T47D (cell line): ENCODE results near the gene SLAMF6.
"Not testable (repeated sequence)": the region's sequence is repeated elsewhere in the genome, so short reads cannot be mapped to it uniquely, and the experiment has no call there.

Experiments
- DNase-seq, 2 experiments: peaks; one replicate each; pipeline versions ENCODE4 v3.0.0 to v3.0.0-alpha.2; 2011 to 2012; ENCODE audit warnings: low read depth in 1 of 2, low spot score in 1 of 2
- JUND ChIP-seq: IDR thresholded peaks from 2 replicates; pipeline ENCODE4 v1.6.1; 2012; ENCODE audit warnings: low read depth
- in situ Hi-C: cut with HindIII; loops from 2 replicates; pipeline ENCODE4 v1.10.0; 2016; ENCODE audit warnings: low sequenced_read_pairs, low pct_unique_long_range_greater_than_20kb

The SLAMF6 gene

DNA sequence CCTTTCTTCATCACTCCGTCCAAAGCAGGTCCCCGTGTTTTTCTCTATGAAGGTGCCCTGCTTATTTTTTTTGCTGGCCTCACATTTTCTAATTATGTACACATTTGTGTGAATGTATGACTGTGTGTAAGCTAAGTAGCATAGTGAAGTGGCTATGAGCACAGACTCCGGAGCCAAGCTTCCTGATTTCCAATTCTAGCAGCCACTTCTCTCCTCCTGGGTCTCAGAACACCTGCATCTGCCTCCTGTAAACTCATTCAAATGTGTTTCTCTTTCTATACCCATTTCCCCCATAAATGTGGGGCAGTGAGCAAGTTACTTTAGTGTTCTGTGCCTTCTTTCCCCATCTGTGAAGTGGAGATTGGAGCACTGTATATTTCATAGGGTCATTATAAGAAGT lies 2.1 kb downstream of the SLAMF6 start:
- TF ChIP-seq JUND, result no peak
- in situ Hi-C loops, result no loop called here
- DNase-seq, result no peak

DNA sequence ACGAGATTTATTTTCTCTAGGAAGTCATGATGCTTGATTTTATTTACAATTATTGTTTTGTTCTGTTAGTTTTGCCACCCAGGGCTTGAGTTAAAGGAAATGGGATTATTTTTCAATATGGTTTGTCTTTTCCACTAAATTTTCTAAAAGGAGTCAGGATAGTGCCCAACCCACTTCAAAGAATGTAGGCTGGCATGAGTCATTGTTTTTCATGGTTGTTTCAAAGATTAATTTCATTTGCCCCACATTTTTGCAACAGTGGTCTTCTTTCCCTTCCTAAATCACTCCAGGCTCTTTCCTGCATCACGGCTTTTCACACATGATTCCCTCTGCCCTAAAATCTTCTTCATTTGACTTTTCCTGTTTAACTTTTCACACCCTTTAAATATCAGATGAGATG lies 2.5 kb downstream of the SLAMF6 start:
- in situ Hi-C loops, result no loop called here
- TF ChIP-seq JUND, result no peak
- no peak for DNase-seq

DNA sequence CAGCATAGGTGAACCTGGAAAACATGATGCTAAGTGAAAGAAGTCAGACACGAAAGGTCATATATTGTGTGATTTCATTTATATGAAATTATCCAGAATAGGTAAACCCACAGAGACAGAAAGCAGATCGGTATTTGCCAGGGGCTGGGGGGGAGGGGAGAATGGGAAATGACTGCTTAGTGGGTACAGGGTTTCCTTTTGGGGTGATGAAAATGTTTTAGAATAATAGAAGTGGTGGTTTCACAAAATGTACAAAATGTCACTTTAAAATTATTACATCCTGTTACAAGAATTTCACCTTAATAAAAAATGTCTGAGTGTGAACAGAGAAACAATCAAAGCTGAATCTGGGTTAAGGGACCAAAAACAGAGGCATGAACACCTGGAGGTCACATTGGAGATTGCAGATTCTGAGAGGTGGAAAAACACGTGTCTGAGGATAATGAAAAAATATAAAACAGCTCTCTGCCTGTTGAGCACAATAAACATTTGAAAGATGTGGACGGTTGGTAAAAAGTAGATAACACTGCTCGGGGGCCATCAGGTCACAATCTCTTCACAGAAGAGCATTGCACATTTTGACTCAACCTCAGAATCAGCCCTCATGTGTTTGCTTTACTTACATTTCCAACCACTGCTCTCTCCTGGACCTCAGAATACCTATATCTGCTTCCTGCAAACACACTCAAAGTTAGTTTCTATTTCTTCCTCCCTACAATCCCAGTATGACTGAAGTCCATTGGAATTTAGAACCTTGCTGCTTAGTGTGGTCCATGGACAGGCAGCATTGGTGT lies 3.2 kb downstream of the SLAMF6 start:
- in situ Hi-C loops, result no loop called here
- DNase-seq, result no peak
- no peak for TF ChIP-seq JUND

DNA sequence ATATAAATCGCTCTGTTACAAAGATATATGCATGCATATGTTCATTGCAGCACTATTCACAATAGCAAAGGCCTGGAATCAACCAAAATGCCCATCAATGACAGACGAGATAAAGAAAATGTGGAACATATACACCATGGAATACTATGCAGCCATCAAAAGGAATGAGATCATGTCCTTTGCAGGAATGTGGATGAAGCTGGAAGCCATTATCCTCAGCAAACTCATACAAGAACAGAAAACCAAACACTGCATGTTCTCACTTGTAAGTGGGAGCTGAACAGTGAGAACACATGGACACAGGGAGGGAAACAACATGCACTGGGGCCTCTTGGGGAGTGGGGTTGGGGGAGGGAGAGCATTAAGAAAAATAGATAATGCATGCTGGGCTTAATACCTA lies 5.5 kb downstream of the SLAMF6 start:
- in situ Hi-C loops, DNase-seq: not testable (repeated sequence)

DNA sequence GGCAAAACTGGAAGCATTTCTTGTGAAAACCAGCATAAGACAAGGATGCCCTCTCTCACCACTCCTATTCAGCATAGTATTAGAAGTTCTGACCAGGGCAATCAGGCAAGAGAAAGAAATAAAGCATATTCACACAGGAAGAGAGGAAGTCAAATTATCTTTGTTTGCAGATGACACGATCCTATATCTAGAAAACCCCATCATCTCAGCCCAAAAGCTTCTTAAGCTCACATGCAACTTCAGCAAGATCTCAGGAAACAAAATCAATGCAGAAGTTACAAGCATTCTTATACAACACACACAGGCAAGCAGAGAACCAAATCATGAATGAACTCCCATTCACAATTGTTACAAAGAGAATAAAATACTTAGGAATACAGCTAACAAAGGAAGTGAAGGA lies 7.1 kb downstream of the SLAMF6 start:
- in situ Hi-C loops, DNase-seq: not testable (repeated sequence)

DNA sequence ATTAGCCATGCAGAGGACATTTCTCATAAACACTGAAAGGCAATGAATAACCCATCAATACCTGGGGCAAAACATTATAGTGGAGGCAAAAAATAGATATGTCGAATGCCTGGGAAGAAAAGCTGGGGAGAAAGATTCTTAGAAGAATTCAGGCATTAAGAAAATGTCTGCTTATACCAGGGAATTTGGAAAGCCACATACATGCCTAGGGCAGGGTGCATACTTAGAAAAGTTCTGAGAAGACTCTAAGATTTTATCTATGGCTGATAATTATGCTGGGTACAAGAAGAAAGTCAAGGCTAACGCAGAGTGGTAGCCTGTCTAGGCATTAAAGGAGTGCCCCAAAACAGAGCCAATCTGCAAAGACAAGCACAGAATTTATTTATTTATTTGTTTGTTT lies 18.4 kb downstream of the SLAMF6 start:
- TF ChIP-seq JUND, result no peak
- no peak for DNase-seq
- in situ Hi-C loops, result no loop called here

DNA sequence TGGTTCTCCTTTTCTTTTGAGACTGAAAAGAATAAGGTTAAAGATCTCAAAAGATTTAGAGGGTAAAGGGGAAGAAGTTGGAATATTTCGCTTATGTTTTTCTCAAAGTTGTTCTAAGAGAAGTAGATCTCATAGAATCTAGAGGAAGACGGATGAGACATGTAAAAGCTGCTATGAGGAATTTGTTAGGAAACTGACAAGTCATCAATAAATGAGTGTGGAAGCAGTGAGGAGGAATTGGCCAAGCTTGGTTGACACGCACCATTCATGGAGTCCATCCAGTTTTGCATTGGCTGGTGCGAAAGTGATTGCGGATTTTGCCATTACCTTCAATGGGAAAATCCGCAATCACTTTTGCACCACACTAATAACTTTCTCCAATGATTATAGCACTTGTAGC lies 20.0 kb downstream of the SLAMF6 start:
- TF ChIP-seq JUND, result no peak
- in situ Hi-C loops, result no loop called here

DNA sequence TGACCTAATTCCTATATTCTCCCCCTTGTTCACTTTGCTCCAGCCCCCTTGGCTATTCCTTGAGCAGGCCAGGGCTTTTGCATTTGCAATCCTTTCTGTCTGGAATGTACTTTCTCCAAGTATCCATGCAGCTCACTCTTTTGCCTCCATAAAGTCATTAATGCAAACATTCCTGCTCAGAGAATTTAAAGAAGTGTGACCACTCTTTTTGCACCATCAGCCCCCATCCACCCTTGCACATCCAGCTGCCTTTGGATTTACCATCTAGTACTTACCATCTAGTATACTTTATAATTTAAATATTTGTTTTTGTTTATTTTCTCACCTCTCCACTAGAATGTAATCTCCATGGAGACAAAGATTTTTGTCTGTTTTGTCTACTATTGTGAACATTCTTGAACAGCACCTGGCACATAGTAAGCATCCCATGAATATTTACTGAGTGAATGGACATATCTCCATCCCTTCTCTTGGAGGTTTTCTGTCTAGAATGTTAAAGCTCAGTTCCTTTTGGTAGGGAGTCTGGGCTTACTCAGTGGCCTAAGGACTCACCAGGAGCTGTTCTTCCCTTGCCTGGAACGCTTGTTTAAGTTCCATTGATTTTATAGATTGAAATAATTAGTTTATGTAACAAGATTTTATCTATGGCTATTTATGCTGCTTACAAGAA lies 22.6 kb downstream of the SLAMF6 start:
- TF ChIP-seq JUND, result no peak
- no peak for DNase-seq
- in situ Hi-C loops, result no loop called here

More for the DNA sequence above, 20.0 kb downstream of the SLAMF6 start:
- DNase-seq, result no peak

DNA sequence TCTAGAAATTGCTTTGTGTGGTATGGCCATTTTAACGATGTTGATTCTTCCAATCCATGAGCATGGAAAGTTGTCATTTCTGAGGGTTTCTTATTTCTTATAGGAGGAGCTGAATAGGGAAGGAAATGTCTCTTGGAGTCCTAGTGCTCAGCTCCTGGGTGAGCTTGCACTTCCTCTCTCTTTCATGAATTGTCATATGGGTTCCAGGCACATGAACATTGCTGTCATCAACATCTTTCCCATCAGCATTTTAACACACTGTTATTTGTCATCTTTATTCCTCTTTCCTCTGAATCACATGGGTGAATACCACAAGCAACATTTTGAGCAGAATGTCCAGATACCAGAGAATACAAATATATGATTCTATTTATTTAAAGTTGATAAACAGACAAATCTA lies 23.4 kb downstream of the SLAMF6 start:
- TF ChIP-seq JUND, result no peak
- DNase-seq, result no peak
- in situ Hi-C loops, result no loop called here

DNA sequence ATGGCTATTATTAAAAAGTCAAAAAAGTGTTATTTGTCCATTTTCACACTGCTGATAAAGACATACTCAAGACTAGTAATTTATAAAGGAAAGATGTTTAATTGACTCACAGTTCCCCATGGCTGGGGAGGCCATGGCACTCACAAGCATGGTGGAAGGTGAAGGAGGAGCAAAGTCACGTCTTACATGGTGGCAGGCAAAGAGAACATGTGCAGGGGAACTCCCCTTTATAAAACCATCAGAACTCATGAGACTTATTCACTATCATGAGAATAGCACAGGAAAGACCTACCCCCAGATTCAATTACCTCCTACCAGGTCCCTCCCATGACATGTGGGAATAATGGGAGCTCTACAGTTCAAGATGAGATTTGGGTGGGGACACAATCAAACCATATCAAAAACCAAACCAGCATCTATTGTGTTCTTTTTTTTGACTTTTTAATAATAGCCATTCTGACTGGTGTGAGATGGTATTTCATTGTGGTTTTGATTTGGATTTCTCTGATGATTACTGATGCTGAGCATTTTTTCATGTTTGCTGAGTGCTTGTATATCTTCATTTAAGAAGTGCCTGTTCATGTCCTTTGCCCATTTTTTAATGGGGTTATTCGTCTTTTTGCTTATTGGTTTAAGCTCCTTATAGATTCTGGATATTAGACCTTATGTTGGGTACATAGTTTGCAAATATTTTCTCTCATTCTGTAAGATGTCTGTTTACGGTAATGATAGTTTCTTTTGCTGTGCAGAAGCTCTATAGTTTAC lies 24.6 kb downstream of the SLAMF6 start:
- in situ Hi-C loops, DNase-seq: not testable (repeated sequence)

DNA sequence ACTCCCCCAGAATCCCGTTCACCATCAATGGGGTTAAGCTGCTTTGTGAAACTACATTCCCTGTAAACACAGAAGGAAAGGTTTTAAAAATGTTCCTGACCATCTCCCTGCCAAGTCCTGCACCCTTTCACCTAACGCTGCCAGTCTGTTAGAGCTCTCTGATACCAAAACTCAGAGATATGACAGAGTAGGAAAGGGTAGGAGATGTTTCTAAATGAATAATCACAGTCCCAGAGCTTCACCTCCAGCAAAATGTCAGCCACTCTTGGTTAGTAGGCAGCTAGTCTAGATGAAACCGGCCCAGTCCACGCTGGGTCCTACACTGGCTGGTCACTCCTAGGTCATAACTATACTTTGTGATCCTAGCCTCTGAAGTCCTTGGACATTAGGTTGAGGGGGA lies 26.7 kb downstream of the SLAMF6 start:
- in situ Hi-C loops, result no loop called here
- no peak for TF ChIP-seq JUND
- no peak for DNase-seq

DNA sequence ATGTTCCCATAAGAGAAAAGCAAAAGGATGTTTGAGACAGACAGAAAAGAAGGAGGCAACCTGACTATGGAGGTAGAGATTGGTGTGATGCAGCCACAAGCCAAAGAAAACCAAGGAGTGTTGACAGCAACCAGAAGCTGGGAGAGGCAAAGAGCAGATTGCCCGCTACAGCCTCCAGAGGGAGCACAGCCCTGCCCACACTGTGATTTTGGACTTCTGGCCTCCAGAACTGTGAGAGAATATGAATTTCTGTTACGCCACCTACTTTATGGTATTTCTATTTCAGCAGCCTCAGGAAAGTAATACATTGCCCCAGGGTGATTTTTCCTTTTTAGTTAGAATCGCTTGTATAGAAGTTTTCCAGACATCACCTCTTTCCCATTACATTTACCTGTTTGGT lies 28.4 kb downstream of the SLAMF6 start:
- no peak for TF ChIP-seq JUND
- in situ Hi-C loops, result no loop called here
- peak in 1 of 2 experiments; percentile 24 for DNase-seq

DNA sequence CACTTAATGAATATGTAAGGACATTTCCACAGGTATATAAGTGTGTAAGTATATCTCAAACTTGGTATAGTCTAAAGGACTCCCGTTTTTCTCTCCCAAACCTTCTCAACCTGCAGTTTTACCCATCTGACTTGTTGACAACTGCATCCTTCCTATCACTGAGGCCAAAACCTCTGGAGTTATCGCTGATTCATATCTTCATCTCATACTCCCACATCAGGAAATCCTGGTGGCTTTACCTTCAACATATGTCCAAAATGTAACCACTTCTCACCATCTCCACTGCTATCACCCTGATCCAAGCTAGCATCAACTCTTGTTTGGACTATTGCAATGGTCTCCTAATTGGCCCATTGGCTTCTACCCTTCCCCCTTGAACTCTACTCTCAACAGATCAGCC lies 30.4 kb downstream of the SLAMF6 start:
- no peak for TF ChIP-seq JUND
- DNase-seq, result no peak
- in situ Hi-C loops, result no loop called here

DNA sequence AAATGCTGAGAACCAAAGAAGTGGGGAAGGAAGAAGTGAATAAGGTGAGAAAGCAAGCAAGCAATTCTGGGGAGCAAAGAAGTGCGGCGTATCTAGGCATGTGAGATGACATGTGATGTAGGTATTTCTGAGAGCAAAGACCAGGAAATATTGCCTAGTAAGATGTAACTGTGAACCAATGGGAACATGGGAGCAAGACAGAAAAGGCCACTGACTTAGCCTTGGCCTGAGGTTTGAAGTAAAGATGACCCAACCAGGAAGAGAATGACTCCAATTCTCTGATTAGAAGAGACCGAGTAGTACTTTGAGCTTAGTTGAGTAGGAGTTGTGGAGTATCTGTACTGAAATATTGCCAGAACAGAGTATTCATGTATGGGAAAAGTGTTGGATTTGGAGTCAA lies 31.1 kb downstream of the SLAMF6 start:
- TF ChIP-seq JUND, result no peak
- in situ Hi-C loops, result no loop called here

More for the DNA sequence above, 31.1 kb downstream of the SLAMF6 start:
- DNase-seq, result no peak
